HG03196 (cell line): ENCODE data around the gene PREPL.

Experiments used
- ATAC-seq: cut with Tn5 transposase; IDR thresholded peaks from one replicate; pipeline ENCODE4 v1.9.1; 2021; ENCODE audit not compliant: unreplicated experiment

The PREPL gene

DNA sequence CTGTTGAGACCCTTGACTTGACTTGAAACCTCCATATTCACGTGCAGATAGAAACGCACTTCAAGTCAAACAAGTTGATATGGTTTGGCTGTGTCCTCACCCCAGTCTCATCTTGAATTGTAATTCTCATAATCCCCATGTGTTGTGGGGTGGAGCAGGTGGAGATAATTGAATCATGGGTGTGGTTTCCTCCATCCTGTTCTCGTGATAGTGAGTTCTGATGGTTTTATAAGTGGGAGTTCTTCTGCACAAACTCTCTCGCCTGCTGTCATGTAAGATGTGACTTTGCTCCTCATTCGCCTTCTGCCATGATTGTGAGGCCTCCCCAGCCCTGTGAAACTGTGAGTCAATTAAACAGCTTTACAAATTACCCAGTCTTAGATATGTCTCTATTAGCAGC is 64.6 kb downstream of the PREPL start:
- ATAC-seq, result no peak

DNA sequence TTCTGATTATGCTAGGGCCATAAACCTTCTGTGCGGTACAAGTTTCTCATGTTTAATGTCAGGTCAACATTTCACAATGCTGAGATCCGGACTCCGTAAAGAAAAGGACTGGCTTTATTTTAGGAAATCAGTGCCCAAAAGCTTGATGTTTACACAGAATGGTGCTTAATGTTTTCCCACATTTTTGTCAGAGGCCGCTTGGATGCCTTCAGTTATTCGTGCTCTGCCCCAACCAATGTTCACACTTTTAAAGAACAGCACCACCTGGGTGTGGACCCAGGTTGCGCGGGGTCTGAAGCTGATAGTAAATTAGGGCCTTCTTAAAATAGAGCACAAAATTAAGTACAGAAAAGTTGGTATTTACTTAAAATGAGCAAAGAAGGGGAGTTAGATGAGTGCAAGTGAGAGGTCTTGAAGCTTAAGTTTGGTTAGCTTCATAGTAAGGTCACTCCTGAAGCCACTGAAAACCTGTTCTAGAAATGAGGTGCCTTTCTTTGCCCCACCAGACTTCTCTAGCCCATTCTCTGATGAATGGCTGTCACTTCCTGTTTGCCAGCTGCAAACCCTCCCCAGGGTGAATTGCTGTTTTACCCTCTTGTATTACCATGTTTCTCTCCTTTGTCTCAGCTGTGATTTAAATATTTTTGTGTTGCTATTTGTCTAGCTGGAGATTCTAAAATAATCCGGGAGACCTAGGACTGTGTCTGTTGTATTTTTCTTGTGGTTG is 65.5 kb downstream of the PREPL start:
- no peak for ATAC-seq

DNA sequence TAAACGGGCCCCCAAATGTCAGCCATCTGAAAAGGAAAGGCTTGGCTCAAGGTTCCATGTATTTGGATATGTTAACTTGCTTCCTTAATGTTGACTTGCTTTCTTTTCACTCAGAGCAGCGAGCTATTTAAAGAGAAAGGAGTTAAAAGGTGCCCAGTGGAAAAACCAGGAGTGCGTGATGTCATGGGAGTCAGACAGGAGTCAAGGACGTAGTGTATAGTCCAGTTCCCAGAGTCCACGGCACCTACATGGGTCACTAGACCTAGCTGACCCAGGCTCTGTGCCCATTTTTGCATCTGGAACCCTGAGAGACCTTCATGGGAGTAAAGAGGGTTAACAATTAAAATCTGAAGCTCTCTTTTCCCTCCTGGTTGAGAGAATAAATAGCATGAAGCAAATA is 66.2 kb downstream of the PREPL start:
- no peak for ATAC-seq

- no peak for ATAC-seq
Observed at GRCh38 chr2:44291281-44292248, 69.7 kb downstream of the PREPL start.

DNA sequence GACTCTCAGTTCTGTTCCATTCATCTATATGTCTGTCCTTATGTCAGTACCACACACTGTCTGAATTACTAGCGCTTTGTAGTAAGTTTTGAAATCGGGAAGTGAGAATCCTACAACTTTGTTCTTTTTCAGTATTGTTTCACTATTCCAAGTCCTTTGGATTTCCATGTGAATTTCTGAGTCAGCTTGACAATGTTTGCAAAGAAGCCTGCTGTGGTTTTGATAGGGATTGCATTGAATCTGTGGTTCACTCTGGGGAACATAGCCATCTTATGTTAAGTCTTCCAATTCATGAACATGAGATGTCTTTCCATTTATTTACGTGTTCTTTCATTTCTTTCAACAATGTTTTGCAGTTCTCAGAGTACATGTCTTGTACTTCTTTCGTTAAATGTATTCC is 71.0 kb downstream of the PREPL start:
- no peak for ATAC-seq

GRCh38 chr2:44286884-44287638 is 74.2 kb downstream of the PREPL start:
- ATAC-seq, result no peak

DNA sequence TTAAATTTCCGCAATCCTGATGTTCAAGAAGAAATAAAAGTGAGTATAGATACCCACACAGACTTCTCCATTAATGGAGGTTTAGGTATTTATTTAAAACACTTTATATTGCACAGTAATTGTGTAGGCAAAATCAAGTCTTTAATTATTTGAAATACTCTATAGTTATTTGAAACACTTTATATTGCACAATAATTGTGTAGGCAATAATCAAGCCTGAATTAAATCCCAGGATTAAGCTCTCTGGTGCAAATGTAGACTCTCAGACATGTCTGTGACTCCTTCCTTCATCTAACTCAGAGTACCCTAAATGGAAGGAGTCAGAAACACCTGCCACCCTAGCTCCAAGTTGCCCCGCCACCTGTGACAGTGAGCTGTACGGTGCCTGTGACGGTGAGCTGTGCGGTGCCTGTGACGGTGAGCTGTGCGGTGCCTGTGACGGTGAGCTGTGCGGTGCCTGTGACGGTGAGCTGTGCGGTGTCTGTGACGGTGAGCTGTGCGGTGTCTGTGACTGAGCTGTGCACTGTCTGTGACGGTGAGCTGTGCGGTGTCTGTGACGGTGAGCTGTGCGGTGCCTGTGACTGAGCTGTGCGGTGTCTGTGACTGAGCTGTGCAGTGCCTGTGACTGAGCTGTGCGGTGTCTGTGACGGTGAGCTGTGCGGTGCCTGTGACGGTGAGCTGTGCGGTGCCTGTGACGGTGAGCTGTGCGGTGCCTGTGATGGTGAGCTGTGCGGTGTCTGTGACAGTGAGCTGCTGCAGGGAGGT is 75.0 kb downstream of the PREPL start:
- ATAC-seq, result no peak

DNA sequence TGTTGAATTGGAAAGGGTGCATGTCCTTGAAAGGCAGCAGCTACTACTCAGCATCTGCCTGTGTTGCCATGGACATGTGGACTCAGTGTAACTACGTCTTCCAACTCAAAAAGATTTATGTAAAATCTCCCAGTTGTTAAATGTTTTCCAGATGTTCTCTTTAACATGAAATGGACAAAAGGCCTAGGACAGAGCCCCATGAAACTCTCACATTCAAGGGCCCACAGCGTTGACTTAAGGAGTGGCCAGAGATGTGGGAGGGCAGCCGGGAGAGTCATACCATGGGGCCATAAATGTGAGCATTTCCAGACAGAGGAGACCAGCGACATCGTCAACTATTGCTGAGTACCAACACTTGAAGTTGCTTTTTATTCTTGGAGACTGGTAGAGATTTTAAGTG is 76.1 kb downstream of the PREPL start:
- ATAC-seq, result no peak

GRCh38 chr2:44283116-44283666 is 78.1 kb downstream of the PREPL start:
- no peak for ATAC-seq

DNA sequence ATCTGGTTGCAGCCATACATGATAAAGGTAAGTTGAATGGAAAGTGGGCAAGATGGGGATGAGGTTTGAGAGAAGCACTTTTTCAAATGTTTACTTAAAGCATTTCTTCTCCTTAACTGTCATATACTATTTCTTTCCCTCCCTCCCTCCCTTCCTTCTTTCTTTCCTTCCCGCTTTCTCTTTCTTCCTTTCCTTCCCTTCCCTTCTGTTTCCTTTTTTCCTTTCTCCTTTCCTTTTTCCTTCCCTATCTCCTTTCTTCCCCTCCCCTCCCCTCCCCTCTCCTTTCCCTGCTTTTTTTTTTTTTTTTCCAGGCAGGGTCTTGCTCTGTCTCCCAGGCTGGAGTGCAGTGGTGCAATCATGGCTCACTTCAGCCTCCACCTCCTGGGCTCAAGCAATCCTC is 80.4 kb downstream of the PREPL start:
- no peak for ATAC-seq

DNA sequence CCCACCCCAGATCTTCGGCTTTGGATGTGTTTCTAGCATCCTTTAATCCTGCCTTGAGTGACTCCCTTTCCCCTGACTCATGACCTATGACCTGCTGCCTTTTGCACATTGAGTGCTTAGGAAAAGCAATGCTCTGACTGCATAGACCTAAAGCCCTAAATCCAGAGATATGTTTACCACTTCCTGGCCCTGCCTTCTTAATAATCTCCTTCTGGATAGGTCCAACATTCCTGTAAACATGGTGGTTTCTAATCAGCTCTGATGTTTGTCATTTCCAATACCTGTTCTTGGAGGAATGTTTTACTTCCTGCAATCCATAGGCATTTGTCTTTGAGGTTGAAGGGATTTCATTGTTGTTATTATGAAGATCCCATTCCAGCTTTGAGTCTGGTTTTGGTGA is 83.8 kb downstream of the PREPL start:
- ATAC-seq, result no peak

GRCh38 chr2:44275927-44276303 is 85.4 kb downstream of the PREPL start:
- no peak for ATAC-seq

DNA sequence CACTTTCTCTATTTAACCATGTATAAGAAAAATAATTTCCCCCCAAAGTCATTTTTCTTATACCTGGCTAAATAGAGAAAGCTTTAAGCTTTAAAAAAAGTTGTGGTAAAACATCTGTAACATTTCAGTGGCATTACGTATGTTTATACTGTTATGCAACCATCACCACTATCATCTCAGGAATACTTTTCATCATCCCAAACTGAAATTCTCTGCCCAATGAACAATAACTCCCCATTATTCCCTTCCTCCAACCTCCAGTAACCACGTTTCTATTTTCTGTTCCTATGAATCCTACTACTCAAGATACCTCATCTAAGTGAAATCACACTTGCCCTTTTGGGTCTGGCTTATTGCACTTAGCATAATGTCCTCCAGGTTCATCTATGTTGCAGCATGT is 87.7 kb downstream of the PREPL start:
- ATAC-seq, result no peak

DNA sequence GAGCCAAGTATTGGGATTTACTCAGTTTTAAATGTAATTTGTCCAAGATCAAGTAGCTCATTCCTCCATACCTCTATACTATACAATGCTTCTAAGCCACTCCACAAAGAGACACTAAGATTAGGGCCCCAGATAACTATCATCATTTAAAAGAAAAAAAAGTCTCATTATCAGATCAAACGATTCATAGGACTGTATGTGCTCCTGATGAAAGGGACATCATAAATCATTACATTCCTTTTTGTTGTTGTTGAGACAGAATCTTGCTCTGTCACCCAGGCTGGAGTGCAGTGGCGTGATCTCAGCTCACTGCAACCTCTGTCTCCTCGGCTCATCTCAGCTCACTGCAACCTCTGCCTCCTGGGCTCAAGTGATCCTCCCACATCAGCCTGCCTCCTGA is 88.2 kb downstream of the PREPL start:
- ATAC-seq, result no peak

DNA sequence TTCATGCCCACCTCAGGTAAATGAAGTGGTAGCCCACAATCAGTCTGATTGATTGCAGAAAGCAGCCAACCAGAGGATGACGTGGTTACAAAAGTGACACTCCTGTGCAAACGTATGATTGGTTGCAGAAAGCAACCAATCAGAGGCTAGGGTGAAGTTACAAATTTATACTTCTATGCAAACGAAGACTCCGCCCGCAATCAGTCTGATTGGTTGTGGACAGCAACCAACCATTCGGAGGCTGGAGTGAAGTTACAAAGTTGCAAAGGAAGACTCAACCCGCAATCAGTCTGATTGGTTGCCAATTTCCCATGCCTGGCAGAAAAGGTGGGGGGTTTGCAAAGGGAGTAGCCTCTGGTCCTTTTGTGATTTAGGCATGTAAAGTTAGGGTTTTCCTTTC is 90.0 kb downstream of the PREPL start:
- ATAC-seq, result no peak

DNA sequence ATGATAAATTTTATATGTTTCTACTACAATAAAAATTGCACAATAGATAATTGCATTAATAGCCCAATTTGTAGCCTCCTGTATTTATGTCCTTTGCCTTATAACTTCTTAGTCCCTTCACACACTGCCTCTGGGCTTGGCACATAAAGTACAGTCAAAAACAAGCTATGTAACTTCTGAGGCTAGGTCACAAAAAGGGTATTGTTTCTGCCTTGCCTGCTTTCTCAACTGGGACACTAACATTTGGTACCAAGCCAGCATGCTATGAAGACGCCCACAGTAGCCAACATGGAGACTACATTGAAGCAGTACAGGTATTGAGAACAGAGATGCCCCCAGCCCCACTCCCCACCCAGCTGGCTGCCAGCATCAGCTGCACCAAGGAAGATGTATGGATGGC is 91.5 kb downstream of the PREPL start:
- no peak for ATAC-seq

GRCh38 chr2:44267796-44268648 is 93.3 kb downstream of the PREPL start:
- ATAC-seq, result no peak
